ENCODE data around the gene CDK14. TPM values are rescaled to one million over a fixed set of nuclear protein-coding genes. Genes with fewer than 3 reads are reported as not detected.

Gene CDK14
- total and polyA plus RNA-seq, 2 of the 8 experiments (the other 6 are each of a cell fraction or from before 2014, with no cell fraction given) = 5.5 to 47.3 TPM

- no peak overlapping the region for H3K18ac ChIP-seq (ENCODE audit: extremely low read depth, low read length)
- WGBS, 2 experiments (ENCODE audit: extremely low coverage in 1 of 2, insufficient coverage in 1 of 2, insufficient read length in 1 of 2, insufficient replicate concordance in 2 of 2, low coverage in 1 of 2, low lambda C conversion rate in 2 of 2, missing lambda C conversion rate in 1 of 2) = 95% methylated on average over 1 of the region's 1 CpG; no CpG with 5 or more reads in 1 of the 2 experiments
- FAIRE-seq = no peak
- TF ChIP-seq NRF1 (IDR thresholded peaks at IDR 0.05; ENCODE audit: low read depth, low read length) (no peak), ATF3 (IDR thresholded peaks at IDR 0.05; ENCODE audit: insufficient read depth, low read depth, low read length) (no peak), TEAD4 (IDR thresholded peaks at IDR 0.05; ENCODE audit: low read depth, low read length) (no peak), TAF7 (optimal IDR thresholded peaks at IDR 0.05; ENCODE audit: borderline replicate concordance, low read depth, low read length) (no peak), GABPA (IDR thresholded peaks at IDR 0.05; ENCODE audit: borderline replicate concordance, insufficient read depth, low read length) (no peak), CREB1 (IDR thresholded peaks at IDR 0.05) (no peak), E2F6 (IDR thresholded peaks at IDR 0.05) (no peak), SUZ12 (IDR thresholded peaks at IDR 0.05; ENCODE audit: low read length) (no peak), SIRT6 (IDR thresholded peaks at IDR 0.05; ENCODE audit: low read length) (no peak)
Observed at GRCh38 chr7:90951229-90951628, 355.1 kb downstream of the CDK14 start.

More at GRCh38 chr7:90951229-90951628, 355.1 kb downstream of the CDK14 start:
- H3K14ac ChIP-seq (ENCODE audit: insufficient read length) = no peak overlapping the region
- H3K4me1 ChIP-seq (replicated peaks in 1 of 4; ENCODE audit: control insufficient read depth in 3 of 4, insufficient read depth in 4 of 4, low read length in 3 of 4) = peaks cover 0 to 19% (median 5%) of the 10 kb centered on the region in 4 experiments; a peak in 3 of 7 replicates
- H3K27ac ChIP-seq (ENCODE audit: low read depth, low read length) = no peak overlapping the region
- no peak overlapping the region for H4K5ac ChIP-seq (ENCODE audit: insufficient read length, low read depth, low read length)
- POLR2A ChIA-PET (ENCODE audit: partially characterized antibody) = no interaction called here
- H3K4me3 ChIP-seq (ENCODE audit: extremely low read depth in 1 of 4, insufficient read depth in 2 of 4, low read depth in 3 of 4, low read length in 4 of 4) = no peak overlapping the region
- H3K9me3 ChIP-seq (ENCODE audit: insufficient read depth in 2 of 2, low read depth in 1 of 2, low read length in 1 of 2) = no peaks in the 10 kb centered on the region
- H2BK20ac ChIP-seq (ENCODE audit: low read length) = no peak overlapping the region
- H2AFZ ChIP-seq (ENCODE audit: low read length) = no peak overlapping the region
- DNase-seq (ENCODE audit: low read depth in 1 of 2, low spot score in 2 of 2) = no peak
- H2BK12ac ChIP-seq (ENCODE audit: low read depth, low read length) = no peak overlapping the region
- CTCF ChIA-PET (ENCODE audit: partially characterized antibody) = interaction anchor here (1.2 kb wide), 1 partner anchor 195 kb away, joined by 5 read pairs; no protein-coding TSS in a partner anchor
- no peak overlapping the region for H2AK5ac ChIP-seq (ENCODE audit: low read depth, low read length)
- no peak overlapping the region for H4K8ac ChIP-seq (ENCODE audit: extremely low read depth, insufficient read depth, low read length)
- H4K91ac ChIP-seq (replicated peaks; ENCODE audit: insufficient read length, low read length) = no peak overlapping the region
- H3K23ac ChIP-seq (ENCODE audit: insufficient read length) = no peak overlapping the region
- no peaks in the 10 kb centered on the region for H3K79me2 ChIP-seq (ENCODE audit: control insufficient read depth in 1 of 2, insufficient read depth in 2 of 2, low read length in 2 of 2)
- no peak overlapping the region for H2BK120ac ChIP-seq (replicated peaks; ENCODE audit: low read depth, low read length)
- no peak overlapping the region for H2BK5ac ChIP-seq (ENCODE audit: low read depth, low read length)
- H4K20me1 ChIP-seq (replicated peaks in 1 of 2; ENCODE audit: control insufficient read depth in 1 of 2, insufficient read depth in 2 of 2, low read length in 2 of 2) = no peaks in the 10 kb centered on the region
- no peaks in the 10 kb centered on the region for H3K23me2 ChIP-seq (ENCODE audit: low read depth, low read length)
- no peaks in the 10 kb centered on the region; a peak in 1 of 8 replicates for H3K36me3 ChIP-seq (ENCODE audit: control insufficient read depth in 2 of 4, insufficient read depth in 4 of 4, low read length in 3 of 4)
- H3K79me1 ChIP-seq (ENCODE audit: low read depth, low read length) = no peaks in the 10 kb centered on the region
- H3K9ac ChIP-seq (replicated peaks in 1 of 4; ENCODE audit: extremely low read depth in 1 of 4, low read depth in 3 of 4, low read length in 3 of 4) = no peak overlapping the region
- no peak overlapping the region for H3K4me2 ChIP-seq (ENCODE audit: insufficient read depth in 1 of 2, low read depth in 2 of 2, low read length in 2 of 2)
- no peak overlapping the region for H3K56ac ChIP-seq (replicated peaks; ENCODE audit: insufficient read length, low read depth, low read length)
- H3K4ac ChIP-seq (replicated peaks; ENCODE audit: insufficient read length, low read depth, low read length) = no peak overlapping the region
- no peaks in the 10 kb centered on the region for H3K27me3 ChIP-seq (replicated peaks in 1 of 4; ENCODE audit: control insufficient read depth in 3 of 4, extremely low read depth in 1 of 4, insufficient read depth in 3 of 4, low read length in 3 of 4)
- no peak overlapping the region for H2BK15ac ChIP-seq (ENCODE audit: low read length)
